ENCODE data around the gene APOBEC3B.

GRCh38 chr22:38940811-38941384 is 41.2 kb upstream of the APOBEC3B start:
- no peak for TF ChIP-seq CTCF (IDR thresholded peaks at IDR 0.05; ENCODE audit: extremely low read depth in 1 of 2, insufficient read depth in 1 of 2, low read depth in 1 of 2, low read length in 2 of 2)
- no peak for TF ChIP-seq EZH2 (IDR thresholded peaks at IDR 0.05; ENCODE audit: borderline replicate concordance, low read depth, low read length, severe bottlenecking)
- no peak for TF ChIP-seq POLR2A (IDR thresholded peaks at IDR 0.05; ENCODE audit: low read depth, low read length)
- TF ChIP-seq MAX (IDR thresholded peaks at IDR 0.05; ENCODE audit: insufficient read depth, insufficient read length) = no peak
- TF ChIP-seq FOS (IDR thresholded peaks at IDR 0.05; ENCODE audit: borderline replicate concordance, insufficient read depth, low read length) = no peak
